ENCODE measurements around the gene ICOS. TPM values are rescaled to one million over a fixed set of nuclear protein-coding genes. Genes with fewer than 3 reads are reported as not detected.

The ICOS gene
- total RNA-seq, 1 donor from 2014 or later = 0.18 TPM

DNA sequence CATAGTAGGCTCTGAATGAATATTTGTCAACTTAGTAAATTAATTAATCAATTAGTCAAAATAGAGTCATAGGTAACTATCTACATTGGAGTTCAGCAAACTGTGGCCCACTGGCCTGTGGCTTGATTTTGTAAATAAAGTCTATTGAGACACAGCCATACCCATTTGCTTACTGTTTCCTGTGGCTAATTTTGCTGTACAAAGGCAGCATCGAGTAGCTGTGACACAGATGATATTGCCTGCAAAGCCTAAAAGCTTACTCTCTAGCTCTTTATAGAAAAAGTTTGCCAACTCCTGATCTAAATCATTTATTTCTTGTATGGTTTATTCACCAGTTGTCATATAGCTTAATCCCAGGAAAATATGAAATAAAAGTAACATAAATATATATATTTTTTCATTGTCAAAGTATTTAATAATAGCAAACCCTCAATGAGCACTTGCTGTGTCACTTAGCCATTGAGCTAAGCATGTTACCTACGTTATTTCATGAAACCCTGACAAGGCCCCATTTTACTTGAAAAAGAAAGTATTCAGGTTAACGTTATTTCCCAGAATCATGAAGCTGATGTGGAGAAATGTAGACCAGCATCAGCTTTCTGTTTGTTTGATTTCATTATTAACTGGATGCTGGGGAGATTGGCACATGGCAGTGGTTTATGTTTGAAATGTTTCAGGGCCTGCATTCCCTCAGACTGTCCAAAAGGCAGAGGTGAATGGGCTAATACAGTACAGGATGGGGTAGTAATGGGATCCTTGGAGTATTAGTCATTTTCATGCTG lies 69.6 kb downstream of the ICOS start:
- DNase-seq (ENCODE audit: low spot score) (no peak), ATAC-seq (no peak)

DNA sequence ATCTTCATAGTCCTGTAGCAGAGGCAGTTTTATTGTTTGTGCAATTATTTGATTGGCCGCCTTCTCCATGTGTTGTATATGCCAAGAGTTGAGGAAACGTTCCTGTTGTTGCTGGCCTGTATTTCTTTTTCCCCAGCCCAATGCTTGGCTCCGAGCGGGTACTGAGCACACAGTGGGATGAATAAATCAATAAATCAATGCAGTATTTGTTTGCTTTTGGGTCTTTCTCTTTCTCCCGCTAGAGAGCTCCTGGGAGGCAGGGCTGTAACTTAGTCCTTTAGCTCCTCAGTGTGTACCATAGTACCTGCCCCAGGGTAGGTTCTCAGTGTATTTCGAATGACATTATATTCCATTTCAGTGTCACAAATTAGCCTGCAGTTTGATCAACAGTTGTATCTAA lies 71.8 kb downstream of the ICOS start:
- DNase-seq (ENCODE audit: low spot score) (no peak), ATAC-seq (no peak)

GRCh38 chr2:204010628-204011560 lies 74.3 kb downstream of the ICOS start:
- DNase-seq (ENCODE audit: low spot score) = no peak

More at GRCh38 chr2:204010628-204011560, 74.3 kb downstream of the ICOS start:
- ATAC-seq = no peak

Other genes starting within 250 kb of the ICOS start
- 1.5 TPM for gene CD28, start 230.1 kb upstream of the ICOS start, total RNA-seq
- 0.13 TPM for gene CTLA4, start 69.0 kb upstream of the ICOS start, total RNA-seq

Measured in left lobe of liver (tissue), 2 donors.